HFFc6 (cell line): ENCODE measurements around the gene UCKL1. TPM values are rescaled to one million over a fixed set of nuclear protein-coding genes. Genes with fewer than 3 reads are reported as not detected.
"Not testable (repeated sequence)": the region's sequence is repeated elsewhere in the genome, so short reads cannot be mapped to it uniquely, and the experiment has no call there.

Experiments
- DNase-seq: peaks from one replicate; pipeline ENCODE4 v3.0.0-alpha.2; 2018
- H3K27ac Mint-ChIP-seq: 2 replicates; pipeline ENCODE4 v1.8.0; 2020; ENCODE audit warnings: mild to moderate bottlenecking, mixed read lengths
- H3K27me3 Mint-ChIP-seq: 2 replicates; pipeline ENCODE4 v1.8.0; 2021; ENCODE audit warnings: mild to moderate bottlenecking, moderate library complexity, mixed read lengths; ENCODE audit not compliant: insufficient read depth
- H3K36me3 Mint-ChIP-seq: 2 replicates; pipeline ENCODE4 v1.8.0; 2021; ENCODE audit warnings: low read depth, mixed read lengths
- H3K4me1 Mint-ChIP-seq: 2 replicates; pipeline ENCODE4 v1.8.0; 2020; ENCODE audit warnings: low read depth, mixed read lengths
- H3K4me3 Mint-ChIP-seq: 2 replicates; pipeline ENCODE4 v1.8.0; 2020; ENCODE audit warnings: mild to moderate bottlenecking, moderate library complexity, mixed read lengths
- H3K9me3 Mint-ChIP-seq: 2 replicates; pipeline ENCODE4 v1.8.0; 2020; ENCODE audit warnings: mild to moderate bottlenecking, mixed read lengths
- total RNA-seq, 6 experiments: library from RNA; stranded (reverse); fragmentation: NEBNext Ultra II Directional; extraction: Animal tissue kit (Norgen Biotek cat#: 25700); gene quantifications; 2 replicates in 1 of 6; 3 replicates in 5 of 6; pipeline ENCODE4 v1.2.3, GENCODE V29; 2021
- TF ChIP-seq, protein P1 (sequence below): fragments of 200-600 bp; sonication (generic); IDR thresholded peaks from 2 replicates; pipeline ENCODE4 v1.5.0; 2021; ENCODE audit warnings: antibody characterized with exemption, mild to moderate bottlenecking

The UCKL1 gene
- total RNA-seq, 6 experiments from 2014 or later: 17.2 to 21.7 (median 19.4) TPM

DNA sequence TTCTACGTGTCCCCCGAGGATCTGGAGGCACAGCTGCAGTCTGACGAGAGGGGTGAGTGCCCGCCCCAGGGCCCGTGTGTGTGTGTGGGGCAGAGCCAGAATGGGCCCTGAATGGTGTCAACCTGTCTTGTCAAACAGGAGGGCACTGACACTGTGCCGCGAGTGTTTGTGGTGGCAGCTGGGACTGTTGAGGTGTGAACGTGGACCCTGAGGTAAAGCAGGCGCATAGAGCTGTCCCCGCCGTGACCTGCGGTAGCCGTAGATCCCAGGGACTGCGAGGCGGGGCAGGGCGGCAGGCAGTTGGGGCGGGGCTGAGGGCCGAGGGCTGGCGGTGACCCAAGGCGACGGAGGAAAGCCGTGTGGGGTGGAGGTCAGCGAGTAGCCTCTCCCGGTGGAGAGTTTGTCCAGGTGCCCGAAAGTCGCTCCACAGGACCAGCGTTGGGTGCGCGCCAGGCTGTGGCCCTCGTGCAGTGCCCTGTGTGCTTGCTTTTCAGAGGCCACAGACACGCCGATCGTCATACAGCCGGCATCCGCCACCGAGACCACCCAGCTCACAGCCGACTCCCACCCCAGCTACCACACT, 25.2 kb downstream of the UCKL1 start:
- Mint-ChIP-seq H3K4me3 (no peak overlapping the region), H3K36me3 (peaks cover 53% of the 10 kb centered on the region), H3K27me3 (peaks cover 2% of the 10 kb centered on the region), H3K9me3 (no peaks in the 10 kb centered on the region), H3K27ac (no peak overlapping the region), H3K4me1 (no peaks in the 10 kb centered on the region; the same call in 1 of the 2 replicates)
- DNase-seq: no peak
- TF ChIP-seq, protein P1, sequence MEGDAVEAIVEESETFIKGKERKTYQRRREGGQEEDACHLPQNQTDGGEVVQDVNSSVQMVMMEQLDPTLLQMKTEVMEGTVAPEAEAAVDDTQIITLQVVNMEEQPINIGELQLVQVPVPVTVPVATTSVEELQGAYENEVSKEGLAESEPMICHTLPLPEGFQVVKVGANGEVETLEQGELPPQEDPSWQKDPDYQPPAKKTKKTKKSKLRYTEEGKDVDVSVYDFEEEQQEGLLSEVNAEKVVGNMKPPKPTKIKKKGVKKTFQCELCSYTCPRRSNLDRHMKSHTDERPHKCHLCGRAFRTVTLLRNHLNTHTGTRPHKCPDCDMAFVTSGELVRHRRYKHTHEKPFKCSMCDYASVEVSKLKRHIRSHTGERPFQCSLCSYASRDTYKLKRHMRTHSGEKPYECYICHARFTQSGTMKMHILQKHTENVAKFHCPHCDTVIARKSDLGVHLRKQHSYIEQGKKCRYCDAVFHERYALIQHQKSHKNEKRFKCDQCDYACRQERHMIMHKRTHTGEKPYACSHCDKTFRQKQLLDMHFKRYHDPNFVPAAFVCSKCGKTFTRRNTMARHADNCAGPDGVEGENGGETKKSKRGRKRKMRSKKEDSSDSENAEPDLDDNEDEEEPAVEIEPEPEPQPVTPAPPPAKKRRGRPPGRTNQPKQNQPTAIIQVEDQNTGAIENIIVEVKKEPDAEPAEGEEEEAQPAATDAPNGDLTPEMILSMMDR: no peak

DNA sequence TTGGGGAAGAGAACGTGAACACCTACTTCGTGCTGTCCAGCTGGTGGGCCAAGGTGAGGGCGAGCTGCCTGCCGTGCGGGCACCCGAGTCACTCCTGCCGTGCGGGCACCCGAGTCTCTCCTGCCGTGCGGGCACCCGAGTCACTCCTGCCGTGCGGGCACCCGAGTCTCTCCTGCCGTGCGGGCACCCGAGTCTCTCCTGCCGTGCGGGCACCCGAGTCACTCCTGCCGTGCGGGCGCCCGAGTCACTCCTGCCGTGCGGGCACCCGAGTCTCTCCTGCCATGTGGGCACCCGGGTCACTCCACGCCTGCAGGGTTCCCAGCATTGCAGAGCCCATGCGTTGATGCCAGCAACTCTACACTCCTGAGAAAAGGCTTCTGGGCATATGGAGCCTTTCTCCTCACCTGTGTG, 26.7 kb downstream of the UCKL1 start:
- not testable (repeated sequence) for DNase-seq, H3K27ac Mint-ChIP-seq, H3K4me1 Mint-ChIP-seq, H3K27me3 Mint-ChIP-seq, H3K4me3 Mint-ChIP-seq, H3K9me3 Mint-ChIP-seq
- peaks cover 41% of the 10 kb centered on the region for H3K36me3 Mint-ChIP-seq

DNA sequence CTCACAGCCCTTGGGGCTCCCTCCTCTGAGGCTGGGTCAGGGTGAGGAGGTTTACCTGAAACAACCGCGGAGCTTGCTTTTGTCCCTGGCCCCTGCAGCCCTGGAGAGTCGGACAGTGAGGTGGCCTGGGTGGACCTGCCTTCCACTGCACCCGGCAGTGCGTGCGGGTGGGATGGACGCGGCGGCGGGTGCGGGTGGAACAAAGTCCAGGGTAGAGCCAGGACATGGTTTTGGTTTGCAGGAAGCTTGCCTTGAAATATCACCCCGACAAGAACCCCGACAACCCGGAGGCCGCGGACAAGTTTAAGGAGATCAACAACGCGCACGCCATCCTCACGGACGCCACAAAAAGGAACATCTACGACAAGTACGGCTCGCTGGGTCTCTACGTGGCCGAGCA, 27.1 kb downstream of the UCKL1 start:
- Mint-ChIP-seq H3K4me3 (no peak overlapping the region), H3K27ac (no peak overlapping the region), H3K27me3 (peaks cover 4% of the 10 kb centered on the region), H3K36me3 (peaks cover 41% of the 10 kb centered on the region), H3K9me3 (no peaks in the 10 kb centered on the region), H3K4me1 (peaks cover 2% of the 10 kb centered on the region; the same call in 1 of the 2 replicates)
- no peak for DNase-seq
- TF ChIP-seq, protein P1: no peak

DNA sequence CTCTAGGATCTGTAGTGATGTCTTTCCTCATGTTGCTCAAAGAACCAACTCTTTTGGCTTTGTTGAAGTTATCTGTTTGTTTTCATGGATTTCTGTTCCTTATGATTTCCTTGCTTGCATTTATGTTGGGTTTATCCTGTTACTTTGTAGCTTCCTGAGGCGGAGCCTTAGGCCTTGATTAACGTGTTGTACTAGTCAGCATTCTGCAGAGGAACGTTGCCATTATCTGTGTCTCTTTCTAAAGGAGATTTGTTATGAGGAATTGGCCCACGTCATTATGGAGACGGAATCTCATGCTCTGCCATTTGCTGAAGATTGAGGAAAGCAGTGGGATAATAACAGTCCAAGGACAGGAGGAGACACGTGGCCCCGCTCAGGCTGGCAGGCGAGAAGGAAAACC, 29.9 kb downstream of the UCKL1 start:
- Mint-ChIP-seq H3K4me1 (peaks cover 8% of the 10 kb centered on the region; the same call in 1 of the 2 replicates), H3K27me3 (peaks cover 2% of the 10 kb centered on the region), H3K27ac (no peak overlapping the region), H3K4me3 (no peak overlapping the region), H3K36me3 (peaks cover 31% of the 10 kb centered on the region), H3K9me3 (no peaks in the 10 kb centered on the region)
- TF ChIP-seq, protein P1: no peak
- DNase-seq: no peak

DNA sequence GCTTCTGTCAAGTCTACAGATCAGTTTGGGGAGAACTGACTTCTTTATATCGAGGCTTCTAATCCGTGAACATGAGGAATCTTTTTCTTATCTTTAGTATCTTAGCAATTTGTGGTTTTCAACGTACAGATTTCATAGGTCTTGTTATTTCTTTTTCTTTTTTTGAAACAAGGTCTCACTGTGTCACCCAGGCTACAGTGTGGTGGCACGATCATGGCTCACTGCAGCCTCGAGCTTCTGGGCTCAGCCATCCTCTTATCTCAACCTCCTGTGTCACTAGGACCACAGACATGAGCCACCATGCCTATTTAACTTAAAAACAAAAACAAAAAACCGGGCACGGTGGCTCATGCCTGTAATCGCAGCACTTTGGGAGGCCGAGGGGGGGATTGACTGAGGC, 32.0 kb downstream of the UCKL1 start:
- Mint-ChIP-seq H3K27ac (no peak overlapping the region), H3K36me3 (peaks cover 24% of the 10 kb centered on the region)
- TF ChIP-seq, protein P1: no peak

GRCh38 chr20:63923651-63924050, 32.6 kb downstream of the UCKL1 start:
- no peak overlapping the region for H3K27ac Mint-ChIP-seq
- peaks cover 2% of the 10 kb centered on the region; the same call in 1 of the 2 replicates for H3K27me3 Mint-ChIP-seq
- H3K9me3 Mint-ChIP-seq: no peaks in the 10 kb centered on the region
- no peak overlapping the region for H3K4me3 Mint-ChIP-seq
- no peak for DNase-seq
- TF ChIP-seq, protein P1: no peak
- peaks cover 8% of the 10 kb centered on the region; the same call in 1 of the 2 replicates for H3K4me1 Mint-ChIP-seq
- peaks cover 19% of the 10 kb centered on the region for H3K36me3 Mint-ChIP-seq

More for the DNA sequence above, 32.0 kb downstream of the UCKL1 start:
- DNase-seq: no peak
- H3K9me3 Mint-ChIP-seq: no peaks in the 10 kb centered on the region
- peaks cover 2% of the 10 kb centered on the region; the same call in 1 of the 2 replicates for H3K27me3 Mint-ChIP-seq
- H3K4me3 Mint-ChIP-seq: no peak overlapping the region
- H3K4me1 Mint-ChIP-seq: peaks cover 8% of the 10 kb centered on the region; the same call in 1 of the 2 replicates
